22Rv1 (cell line): Measurements from ENCODE around the gene DGKI.

ENCODE experiments used
- H3K27ac ChIP-seq: fragments of 450-650 bp; 2 replicates; pipeline ENCODE4 v1.5.1; 2017
- ZFX ChIP-seq: fragments of 450-650 bp; IDR thresholded peaks from 2 replicates; pipeline ENCODE4 v1.6.1; 2017; ENCODE audit warnings: antibody characterized with exemption, borderline replicate concordance
- TF ChIP-seq, protein P1 (sequence below): fragments of 450-650 bp; IDR thresholded peaks from 2 replicates; pipeline ENCODE4 v1.5.1; 2017; ENCODE audit warnings: mild to moderate bottlenecking

Gene DGKI

GRCh38 chr7:137657476-137658189 is 189.1 kb downstream of the DGKI start:
- H3K27ac ChIP-seq, result no peak overlapping the region
- TF ChIP-seq, protein P1, sequence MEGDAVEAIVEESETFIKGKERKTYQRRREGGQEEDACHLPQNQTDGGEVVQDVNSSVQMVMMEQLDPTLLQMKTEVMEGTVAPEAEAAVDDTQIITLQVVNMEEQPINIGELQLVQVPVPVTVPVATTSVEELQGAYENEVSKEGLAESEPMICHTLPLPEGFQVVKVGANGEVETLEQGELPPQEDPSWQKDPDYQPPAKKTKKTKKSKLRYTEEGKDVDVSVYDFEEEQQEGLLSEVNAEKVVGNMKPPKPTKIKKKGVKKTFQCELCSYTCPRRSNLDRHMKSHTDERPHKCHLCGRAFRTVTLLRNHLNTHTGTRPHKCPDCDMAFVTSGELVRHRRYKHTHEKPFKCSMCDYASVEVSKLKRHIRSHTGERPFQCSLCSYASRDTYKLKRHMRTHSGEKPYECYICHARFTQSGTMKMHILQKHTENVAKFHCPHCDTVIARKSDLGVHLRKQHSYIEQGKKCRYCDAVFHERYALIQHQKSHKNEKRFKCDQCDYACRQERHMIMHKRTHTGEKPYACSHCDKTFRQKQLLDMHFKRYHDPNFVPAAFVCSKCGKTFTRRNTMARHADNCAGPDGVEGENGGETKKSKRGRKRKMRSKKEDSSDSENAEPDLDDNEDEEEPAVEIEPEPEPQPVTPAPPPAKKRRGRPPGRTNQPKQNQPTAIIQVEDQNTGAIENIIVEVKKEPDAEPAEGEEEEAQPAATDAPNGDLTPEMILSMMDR, result no peak
- no peak for TF ChIP-seq ZFX

DNA sequence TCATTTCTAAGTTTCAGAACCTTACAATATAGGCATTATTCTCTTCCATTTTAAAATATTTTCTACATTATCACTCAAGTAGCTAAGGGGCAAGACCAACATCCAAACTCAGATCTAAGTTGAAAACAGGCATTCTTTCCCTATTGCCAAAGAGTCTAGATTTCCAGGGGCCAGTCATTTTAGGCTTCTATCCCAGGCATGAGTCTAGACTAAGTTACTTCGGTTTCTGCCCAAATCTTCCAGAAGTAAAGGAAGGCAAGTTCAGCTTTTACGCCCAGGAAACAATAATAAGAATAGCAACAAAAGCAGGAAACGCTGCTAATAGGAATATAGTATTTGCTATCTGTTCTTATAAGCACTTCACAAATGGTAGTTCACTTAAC is 189.9 kb downstream of the DGKI start:
- TF ChIP-seq, protein P1, result no peak
- TF ChIP-seq ZFX, result no peak
- H3K27ac ChIP-seq, result no peak overlapping the region

DNA sequence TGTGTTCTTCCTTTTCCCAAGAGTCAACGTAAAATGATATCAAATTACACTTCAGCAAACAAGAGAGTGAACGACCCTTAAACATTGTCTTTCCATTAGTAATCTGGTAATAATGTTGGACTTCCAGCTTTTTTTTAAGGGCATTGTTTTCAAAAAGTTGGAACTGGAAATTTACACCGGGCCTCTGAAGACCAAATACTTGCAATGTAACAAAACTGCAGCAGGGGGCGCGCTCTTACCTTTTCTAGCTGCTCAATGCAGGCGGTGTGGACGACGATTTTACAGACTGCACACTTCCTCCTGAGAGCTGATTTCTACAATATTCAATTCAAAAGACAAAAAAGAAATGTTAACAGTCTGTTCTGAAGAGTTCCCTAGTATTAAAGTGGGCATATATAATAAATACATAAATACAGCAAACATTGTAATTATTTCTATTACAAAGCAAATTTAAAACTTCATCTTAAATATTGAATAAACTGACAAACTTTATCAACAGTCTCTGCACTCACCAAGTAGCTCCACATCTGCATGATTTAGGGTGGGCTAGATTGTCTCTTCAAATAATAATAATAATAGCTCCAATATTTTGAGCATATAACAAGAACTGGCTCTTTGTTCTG is 190.4 kb downstream of the DGKI start:
- no peak overlapping the region for H3K27ac ChIP-seq
- TF ChIP-seq, protein P1, result peak; percentile 98
- no peak for TF ChIP-seq ZFX

- no peak overlapping the region for H3K27ac ChIP-seq
- TF ChIP-seq ZFX, result no peak
- TF ChIP-seq, protein P1, result no peak
Observed at GRCh38 chr7:137655804-137656203, 191.0 kb downstream of the DGKI start.

DNA sequence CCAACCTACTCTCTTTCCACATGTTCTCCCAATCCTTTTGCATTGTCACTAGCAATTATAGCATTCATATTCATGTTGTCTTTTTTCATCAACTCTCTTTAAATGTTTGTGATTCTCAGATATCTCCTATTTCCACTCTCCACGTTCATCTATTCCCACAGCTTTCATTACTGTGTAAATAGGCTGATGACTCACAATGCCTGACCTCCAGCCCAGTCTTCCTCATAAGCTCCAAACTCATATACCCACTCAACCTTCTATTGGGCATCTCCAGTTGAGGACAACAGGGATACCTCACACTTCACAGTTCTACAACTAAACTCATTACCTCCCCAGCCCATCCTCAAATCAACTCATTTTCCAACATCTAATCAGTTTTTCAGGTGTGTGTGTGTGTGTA is 194.1 kb downstream of the DGKI start:
- no peak for TF ChIP-seq ZFX
- TF ChIP-seq, protein P1, result no peak

GRCh38 chr7:137647905-137648565 is 198.7 kb downstream of the DGKI start:
- H3K27ac ChIP-seq, result no peak overlapping the region
- TF ChIP-seq, protein P1, result no peak
- TF ChIP-seq ZFX, result no peak

More for the DNA sequence above, 194.1 kb downstream of the DGKI start:
- H3K27ac ChIP-seq, result no peak overlapping the region

- TF ChIP-seq, protein P1, result no peak
- no peak for TF ChIP-seq ZFX
- no peak overlapping the region for H3K27ac ChIP-seq
Observed at GRCh38 chr7:137642472-137642871, 204.3 kb downstream of the DGKI start.
